Head of caudate nucleus (tissue), 42 donors: ENCODE data around the gene GFOD2.
A peak's percentile ranks its signal among the peaks of the same experiment; 100 is the strongest.

Experiments
- DNase-seq, 42 donors: peaks; one replicate each; pipeline versions ENCODE4 v3.0.0 to v3.0.0-alpha.2; 2020 to 2021; ENCODE audit warnings: mixed read lengths in 7 of 42
- intact Hi-C: fragments of 100-400 bp; cut with DNase I; formaldehyde crosslinking; loops from one replicate; pipeline ENCODE4 v1.15.0; 2022

Gene GFOD2

GRCh38 chr16:67676516-67676915, 42.6 kb downstream of the GFOD2 start:
- DNase-seq, result no peak
- intact Hi-C loops, result loop anchor here (10.0 kb wide), 1 partner anchor 138 kb away; no protein-coding TSS in a partner anchor

- no peak for DNase-seq
- intact Hi-C loops, result loop anchor here (10.0 kb wide), 1 partner anchor 139 kb away; no protein-coding TSS in a partner anchor
Observed at GRCh38 chr16:67675999-67676398, 43.1 kb downstream of the GFOD2 start.

- DNase-seq, result no peak
- intact Hi-C loops, result loop anchor here (10.0 kb wide), 1 partner anchor 139 kb away; no protein-coding TSS in a partner anchor
Observed at GRCh38 chr16:67675579-67675935, 43.6 kb downstream of the GFOD2 start.

GRCh38 chr16:67674851-67675578, 44.1 kb downstream of the GFOD2 start:
- intact Hi-C loops, result loop anchor here (10.0 kb wide), 1 partner anchor 140 kb away; no protein-coding TSS in a partner anchor
- DNase-seq, result peak in 1 of 42 donors; percentile 57

- intact Hi-C loops, result loop anchor here (10.0 kb wide), 1 partner anchor 141 kb away; no protein-coding TSS in a partner anchor
- DNase-seq, result peak in 15 of 42 donors; percentile 24 to 66 (median 42)
Observed at GRCh38 chr16:67673712-67674580, 45.2 kb downstream of the GFOD2 start.

GRCh38 chr16:67672739-67673662, 46.1 kb downstream of the GFOD2 start:
- DNase-seq, result peak in 39 of 42 donors; percentile 53 to 85 (median 71)
- intact Hi-C loops, result loop anchor here (10.0 kb wide), 1 partner anchor 142 kb away; no protein-coding TSS in a partner anchor

- intact Hi-C loops, result loop anchor here (10.0 kb wide), 1 partner anchor 142 kb away; no protein-coding TSS in a partner anchor
- DNase-seq, result no peak
Observed at GRCh38 chr16:67672306-67672705, 46.8 kb downstream of the GFOD2 start.

- intact Hi-C loops, result loop anchor here (5.0 to 10.0 kb wide), 2 partner anchors 145 to 147 kb away; no protein-coding TSS in a partner anchor
- no peak for DNase-seq
Observed at GRCh38 chr16:67669499-67670101, 49.5 kb downstream of the GFOD2 start.

- intact Hi-C loops, result loop anchor here (5.0 kb wide), 1 partner anchor 146 kb away; no protein-coding TSS in a partner anchor
- DNase-seq, result peak in 1 of 42 donors; percentile 24
Observed at GRCh38 chr16:67668495-67669157, 50.5 kb downstream of the GFOD2 start.

- intact Hi-C loops, result loop anchor here (5.0 kb wide), 1 partner anchor 146 kb away; no protein-coding TSS in a partner anchor
- DNase-seq, result peak; percentile 72 to 94 (median 84)
Observed at GRCh38 chr16:67667817-67668494, 51.2 kb downstream of the GFOD2 start.

- intact Hi-C loops, result loop anchor here (5.0 kb wide), 1 partner anchor 145 kb away; no protein-coding TSS in a partner anchor
- no peak for DNase-seq
Observed at GRCh38 chr16:67667453-67667816, 51.7 kb downstream of the GFOD2 start.

- DNase-seq, result peak; percentile 76 to 95 (median 90)
- intact Hi-C loops, result loop anchor here (5.0 kb wide), 1 partner anchor 145 kb away; no protein-coding TSS in a partner anchor
Observed at GRCh38 chr16:67666559-67667452, 52.3 kb downstream of the GFOD2 start, which contains the start of the genes C16orf86 and ENKD1. Gene C16orf86, plus strand, starts transcription at chr16:67666814. Its CDS starts 157 bp downstream, at chr16:67666971. Gene ENKD1, minus strand, starts transcription at chr16:67666750. Its CDS starts 308 bp downstream, at chr16:67666442.

- intact Hi-C loops, result loop anchor here (5.0 kb wide), 1 partner anchor 144 kb away; no protein-coding TSS in a partner anchor
Observed at GRCh38 chr16:67666032-67666551, 53.0 kb downstream of the GFOD2 start.

GRCh38 chr16:67665598-67665997, 53.5 kb downstream of the GFOD2 start:
- intact Hi-C loops, result loop anchor here (5.0 kb wide), 1 partner anchor 143 kb away; no protein-coding TSS in a partner anchor

More at GRCh38 chr16:67666032-67666551, 53.0 kb downstream of the GFOD2 start:
- no peak for DNase-seq

GRCh38 chr16:67664871-67665270, 54.2 kb downstream of the GFOD2 start:
- intact Hi-C loops, result loop anchor here (5.0 kb wide), 1 partner anchor 143 kb away; no protein-coding TSS in a partner anchor
- DNase-seq, result no peak

More at GRCh38 chr16:67665598-67665997, 53.5 kb downstream of the GFOD2 start:
- no peak for DNase-seq
